GM21825 (cell line): ENCODE measurements around the gene SLC7A6OS.

Experiments
- ATAC-seq: cut with Tn5 transposase; IDR thresholded peaks from one replicate; pipeline ENCODE4 v1.9.1; 2021; ENCODE audit warnings: mild to moderate bottlenecking, moderate library complexity; ENCODE audit not compliant: unreplicated experiment

SLC7A6OS gene

DNA sequence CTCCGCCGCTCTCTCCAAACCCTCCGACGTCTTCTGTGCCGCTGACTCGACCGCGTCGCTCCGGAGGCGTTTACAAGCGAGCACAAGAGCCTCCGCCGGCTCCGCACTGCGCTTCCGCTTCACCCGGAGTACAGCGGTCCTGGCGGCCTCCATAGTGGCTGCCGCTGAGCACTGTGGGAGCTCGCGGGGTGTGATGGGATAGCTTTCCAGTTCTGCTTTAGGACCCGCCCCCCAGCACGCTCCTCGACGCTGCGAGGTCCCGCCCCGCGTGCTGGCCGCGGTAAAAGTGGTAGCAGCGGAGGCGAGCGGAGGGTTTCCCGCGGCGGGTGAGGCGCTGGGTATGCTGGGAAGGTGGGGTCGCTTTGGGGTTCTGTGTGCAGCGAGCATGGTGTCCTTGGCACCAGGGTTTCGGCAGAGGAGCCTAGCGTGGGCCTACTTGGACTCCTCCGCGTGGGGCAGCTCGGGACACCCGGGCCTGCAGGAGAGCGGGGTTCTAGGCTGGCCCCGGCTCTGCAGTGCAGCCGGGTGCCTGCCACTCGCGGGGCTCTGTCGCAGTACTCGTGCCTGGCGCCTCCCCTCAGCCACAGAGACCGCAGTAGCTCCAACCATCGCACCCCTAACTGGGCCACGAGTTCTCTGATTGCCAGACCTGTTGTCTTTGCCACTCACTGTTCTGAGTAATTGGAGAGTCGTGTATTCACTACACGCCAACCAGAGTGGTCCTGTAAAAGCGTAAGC is at the start of gene SLC7A6OS, which contains the start of gene PRMT7:
Gene SLC7A6OS (minus strand): TSS at position 173 of the 738 bp plus-strand sequence. CDS start 20 bp downstream, at position 153.
Gene PRMT7 (plus strand): TSS at position 246 of the 738 bp plus-strand sequence. CDS start 4,961 bp downstream, outside the sequence.
- ATAC-seq = peak; percentile 98

DNA sequence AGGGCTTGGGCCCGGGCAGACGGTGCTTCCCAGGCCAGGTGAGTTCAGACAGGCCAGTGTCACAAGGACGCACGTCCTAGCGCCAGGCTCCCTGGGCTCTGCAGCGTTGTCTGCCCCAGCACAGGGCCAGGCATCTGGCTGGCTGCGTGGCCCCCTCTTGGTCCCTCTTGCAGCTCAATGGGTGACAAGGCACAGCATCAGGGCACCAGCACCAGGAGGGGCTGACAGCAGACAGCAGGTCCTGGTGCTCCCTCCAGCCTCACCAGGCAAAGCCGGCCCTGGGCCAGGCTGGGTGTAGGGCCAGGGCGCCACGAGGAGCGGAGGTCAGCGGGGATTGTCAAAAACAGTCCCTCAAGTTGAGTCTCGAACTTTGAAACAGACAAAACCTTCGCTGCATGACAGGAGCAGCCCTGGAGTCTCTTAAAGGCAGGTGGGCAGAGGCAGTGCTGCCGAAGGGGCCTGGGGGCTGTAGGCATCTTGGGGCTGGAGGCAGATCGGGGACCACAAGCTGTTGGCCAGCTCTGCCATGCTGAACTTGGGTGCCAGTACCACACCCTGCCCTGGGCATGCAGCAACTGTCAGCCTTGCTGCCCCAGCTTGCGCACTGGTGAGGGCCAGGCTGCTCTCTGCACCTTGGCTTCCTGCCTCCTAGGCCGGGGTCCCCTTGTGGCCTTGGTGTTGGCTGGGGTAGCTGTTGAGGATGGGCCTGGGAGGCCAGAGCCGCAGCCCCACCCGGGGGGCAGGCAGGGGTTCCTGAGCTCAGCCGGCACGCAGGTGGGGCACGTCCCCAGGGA is 48.8 kb upstream of the SLC7A6OS start:
- ATAC-seq = no peak

DNA sequence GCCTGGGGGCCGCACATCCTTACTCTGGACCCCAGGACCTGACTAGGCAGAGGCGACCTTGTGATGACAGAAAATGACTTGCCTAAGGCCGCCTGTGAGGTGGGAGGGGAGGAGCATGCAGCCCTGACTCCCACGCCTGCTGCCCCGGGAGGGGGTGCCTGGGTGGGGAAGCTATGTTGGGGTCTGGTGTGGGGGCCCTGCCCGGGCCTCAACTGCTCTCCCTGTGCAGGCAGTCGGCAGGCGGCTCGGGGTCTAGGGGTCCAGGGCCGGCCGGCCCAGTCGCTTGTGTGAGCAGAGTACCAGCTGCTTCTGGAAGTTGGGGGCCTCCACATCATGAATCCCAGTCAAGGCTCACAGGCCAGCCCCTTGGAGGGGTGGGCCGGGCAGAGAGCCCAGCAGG is 48.2 kb upstream of the SLC7A6OS start:
- ATAC-seq = no peak

DNA sequence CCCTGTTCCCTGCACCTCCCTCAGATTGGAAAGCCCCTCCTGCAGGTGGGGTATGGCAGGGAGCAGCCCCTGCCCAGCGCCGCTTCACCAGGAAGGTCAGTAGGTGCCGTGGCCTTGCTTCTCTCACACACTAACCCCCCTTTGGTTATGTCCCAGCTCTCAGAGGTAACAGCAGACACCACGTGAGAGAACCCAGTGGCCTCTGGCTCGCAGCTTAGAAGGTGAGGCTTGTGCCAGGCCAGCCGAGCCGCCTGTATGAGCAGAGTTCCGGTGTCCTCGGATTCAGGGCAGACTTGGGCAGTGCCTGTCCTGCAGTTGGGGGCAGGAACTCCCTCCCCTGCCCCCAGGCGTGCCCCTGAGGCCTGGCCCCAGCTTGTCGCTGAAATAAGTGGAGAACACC is 47.2 kb upstream of the SLC7A6OS start:
- ATAC-seq = no peak

DNA sequence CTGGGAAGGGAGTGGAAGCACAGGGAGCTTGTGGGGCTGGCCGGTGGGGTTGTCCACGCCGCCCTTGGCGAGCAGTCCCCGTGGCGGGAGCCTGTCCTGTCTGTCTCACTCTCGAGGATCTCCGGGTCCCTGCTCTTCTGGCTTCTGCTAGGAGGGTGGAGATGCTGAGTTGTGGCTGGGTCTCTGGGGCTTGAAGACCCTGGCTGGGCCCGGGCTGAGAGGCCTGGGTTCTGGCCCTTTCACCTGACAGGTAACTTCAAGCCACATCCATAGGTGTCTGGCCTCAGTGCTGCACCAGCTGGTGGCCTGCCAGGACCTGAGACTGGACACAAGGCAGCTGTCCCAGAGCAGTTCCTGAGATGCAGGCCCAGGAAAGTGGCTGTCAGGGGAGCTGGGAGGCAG is 46.8 kb upstream of the SLC7A6OS start:
- ATAC-seq = no peak

DNA sequence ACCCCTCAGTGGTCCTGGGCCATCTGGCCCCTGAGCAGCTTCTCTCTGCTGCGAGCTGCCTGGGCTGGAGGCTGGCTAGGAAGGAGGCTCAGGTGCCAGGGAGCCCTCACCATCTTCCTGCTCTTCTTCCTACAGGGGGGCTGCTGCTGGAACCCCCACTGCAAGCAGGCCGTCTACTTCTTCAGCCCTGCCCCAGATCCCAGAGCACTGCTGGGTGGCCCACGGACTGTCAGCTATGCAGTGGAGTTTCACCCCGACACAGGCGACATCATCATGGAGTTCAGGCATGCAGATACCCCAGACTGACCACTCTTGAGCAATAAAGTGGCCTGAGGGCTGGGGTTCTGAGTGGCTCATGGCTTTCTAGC is 46.2 kb upstream of the SLC7A6OS start:
- no peak for ATAC-seq

DNA sequence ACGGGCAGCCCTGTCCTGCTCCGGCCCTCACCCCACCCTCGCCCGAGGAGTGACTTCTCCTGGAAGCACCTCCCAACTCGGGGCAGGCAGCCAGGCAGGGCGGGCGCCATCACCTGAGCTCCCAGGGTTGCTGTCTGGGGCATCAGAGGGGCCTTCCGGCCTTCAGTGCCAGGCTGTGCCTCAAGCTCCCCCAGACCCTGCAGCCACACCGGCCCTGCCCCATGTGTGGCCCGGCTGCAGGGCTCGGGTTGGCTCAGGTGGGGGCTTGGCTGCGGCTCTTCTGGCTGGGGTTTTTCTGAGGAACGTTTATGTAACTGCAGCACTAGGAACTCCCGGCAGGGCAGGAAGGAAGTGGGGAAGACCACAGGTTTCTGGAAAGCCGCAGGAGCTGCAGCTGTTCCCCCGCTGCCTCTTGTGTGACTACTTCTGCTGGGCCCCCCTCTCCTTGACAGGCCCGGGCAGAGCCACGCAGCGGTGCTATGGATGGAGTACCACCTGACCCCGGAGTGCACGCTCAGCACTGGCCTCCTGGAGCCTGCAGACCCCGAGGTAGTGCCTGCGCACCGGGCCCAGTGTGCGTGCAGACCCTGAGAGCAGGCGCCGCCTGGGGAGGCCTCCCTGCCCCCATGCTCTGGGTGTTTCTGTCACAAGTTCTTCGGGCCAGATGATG is 45.6 kb upstream of the SLC7A6OS start:
- peak; percentile 86 for ATAC-seq

DNA sequence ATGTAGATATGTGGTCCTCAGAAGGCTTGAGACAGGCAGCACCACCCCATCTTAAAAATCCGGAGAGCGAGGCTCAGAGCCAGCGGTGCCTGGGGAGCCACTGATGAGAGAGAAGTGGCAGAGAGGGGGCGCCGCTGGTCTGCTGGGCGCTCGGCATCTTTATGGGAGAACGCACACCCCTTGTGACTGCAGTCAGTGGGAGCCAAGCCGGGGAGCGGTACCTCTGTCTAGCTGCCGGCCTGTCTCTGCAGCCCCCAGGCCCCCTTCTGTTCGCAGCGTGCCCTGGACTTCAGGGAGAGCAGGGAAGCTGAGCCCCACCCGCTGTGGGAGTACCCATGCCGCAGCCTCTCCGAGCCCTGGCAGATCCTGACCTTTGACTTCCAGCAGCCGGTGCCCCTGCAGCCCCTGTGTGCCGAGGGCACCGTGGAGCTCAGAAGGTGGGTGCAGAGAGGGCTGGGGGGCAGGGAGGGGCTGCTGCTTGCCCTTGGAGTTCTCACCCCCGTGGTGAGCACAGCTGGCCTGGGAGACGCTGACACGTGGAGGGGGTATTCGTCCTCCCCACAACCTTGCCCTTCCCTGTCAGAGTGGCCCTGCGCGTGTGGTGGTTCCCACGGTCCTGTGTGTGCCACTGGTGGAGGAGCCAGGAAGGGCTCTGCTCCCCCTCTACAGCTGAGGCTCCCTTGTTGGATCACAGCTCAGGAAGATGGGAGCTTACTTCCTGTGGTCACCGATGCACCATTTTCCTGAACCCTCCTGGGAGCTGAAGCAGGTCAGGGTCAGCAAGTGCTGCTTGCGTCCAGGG is 44.9 kb upstream of the SLC7A6OS start:
- no peak for ATAC-seq

DNA sequence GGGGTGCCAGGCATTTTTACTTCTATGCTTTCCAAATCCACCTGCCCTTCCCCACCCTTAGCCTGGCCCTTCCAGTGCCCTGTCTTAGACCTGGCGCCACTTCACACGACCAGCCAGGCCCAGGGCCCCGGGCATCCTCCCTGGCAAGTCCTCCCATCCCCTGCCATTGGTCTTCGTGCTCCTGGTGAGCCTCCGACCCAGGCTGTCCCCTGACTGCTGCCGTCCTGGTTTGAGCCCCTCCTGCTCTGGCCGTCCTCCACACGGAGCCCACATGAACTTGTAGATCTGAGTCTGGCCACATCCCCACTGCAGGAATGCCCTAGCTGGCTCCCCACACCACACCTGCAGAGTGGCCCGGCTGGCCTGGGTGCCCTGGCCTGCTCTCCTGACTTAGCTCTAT is 44.1 kb upstream of the SLC7A6OS start:
- no peak for ATAC-seq

DNA sequence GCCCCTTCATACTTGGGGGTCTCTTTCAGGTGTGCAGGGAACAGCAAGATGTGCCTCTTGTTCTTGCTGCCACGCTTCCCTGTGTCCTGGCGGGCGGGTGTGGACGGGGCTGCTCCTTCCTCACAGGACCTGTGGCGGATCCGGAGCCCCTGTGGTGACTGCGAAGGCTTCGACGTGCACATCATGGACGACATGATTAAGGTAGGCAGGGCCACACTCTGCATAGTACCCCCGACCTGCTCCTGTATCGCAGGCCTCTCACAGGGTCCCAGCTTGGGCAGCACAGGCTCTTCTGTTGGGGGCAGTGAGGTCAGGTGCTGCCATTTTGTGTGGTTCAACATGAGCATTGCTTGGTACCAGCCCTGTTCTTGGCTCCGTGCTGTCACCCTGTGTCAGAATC is 42.6 kb upstream of the SLC7A6OS start:
- no peak for ATAC-seq

DNA sequence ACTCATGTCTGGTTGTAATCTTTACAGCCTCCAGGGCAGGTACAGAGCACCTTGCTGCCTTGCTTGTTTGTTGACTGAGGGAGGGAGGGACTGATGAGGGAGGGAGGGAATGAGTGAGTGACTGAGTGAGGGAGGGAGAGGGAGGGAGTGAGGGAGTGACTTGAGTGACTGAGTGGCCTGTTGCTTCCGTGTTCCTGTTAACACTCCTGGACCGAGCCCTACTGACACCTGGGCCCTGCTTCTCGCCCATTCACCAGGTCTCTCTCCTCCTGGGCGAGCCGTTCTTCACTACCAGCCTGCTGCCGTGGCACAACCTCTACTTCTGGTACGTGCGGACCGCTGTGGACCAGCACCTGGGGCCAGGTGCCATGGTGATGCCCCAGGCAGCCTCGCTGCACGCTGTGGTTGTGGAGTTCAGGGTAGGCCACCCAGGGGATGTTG is 41.3 kb upstream of the SLC7A6OS start:
- no peak for ATAC-seq

DNA sequence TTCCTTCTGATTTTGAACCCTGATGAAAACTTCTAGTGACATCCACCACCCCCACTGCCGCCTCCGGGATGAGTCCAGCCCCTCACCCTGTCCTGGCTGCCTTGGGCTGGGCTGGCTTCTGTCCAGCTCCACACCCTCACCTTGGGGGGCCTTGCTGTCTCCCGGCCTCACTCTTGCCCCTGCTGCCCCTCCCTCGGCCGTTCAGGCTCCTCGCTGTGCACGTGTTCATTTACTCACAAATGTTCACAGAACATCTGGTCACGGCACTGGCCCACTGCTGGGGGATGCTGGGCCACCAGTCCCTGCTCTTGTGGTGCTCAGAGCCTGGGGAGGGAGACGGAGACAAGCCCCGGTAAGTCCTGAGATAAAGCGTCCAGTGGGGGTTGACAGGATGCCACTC is 40.7 kb upstream of the SLC7A6OS start:
- ATAC-seq = no peak

DNA sequence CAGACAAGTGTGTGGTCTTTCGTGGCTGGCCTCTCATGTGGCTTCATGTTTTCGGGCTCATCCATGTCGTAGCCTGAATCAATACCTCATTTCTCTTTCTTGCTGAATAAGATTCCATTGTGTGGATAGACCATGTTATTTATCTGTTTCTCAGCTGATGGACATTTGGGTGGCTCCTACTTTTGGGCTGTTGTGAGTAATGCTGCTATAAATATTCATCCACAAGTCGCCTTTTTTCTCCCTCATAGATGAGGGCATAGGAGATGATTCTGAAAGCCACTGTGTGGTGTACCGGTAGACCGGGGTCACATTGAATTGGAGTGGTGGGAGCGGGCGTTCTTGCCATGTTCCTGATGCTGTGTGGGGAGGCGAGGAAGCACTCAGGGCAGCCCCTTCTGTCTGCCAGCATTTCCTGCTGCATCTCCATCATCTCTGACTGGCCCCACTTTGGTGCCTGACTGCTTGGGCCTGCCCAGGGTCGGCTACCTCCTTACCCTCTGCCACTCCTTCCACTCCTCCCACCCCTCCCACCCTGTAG is 40.1 kb upstream of the SLC7A6OS start:
- ATAC-seq = no peak

DNA sequence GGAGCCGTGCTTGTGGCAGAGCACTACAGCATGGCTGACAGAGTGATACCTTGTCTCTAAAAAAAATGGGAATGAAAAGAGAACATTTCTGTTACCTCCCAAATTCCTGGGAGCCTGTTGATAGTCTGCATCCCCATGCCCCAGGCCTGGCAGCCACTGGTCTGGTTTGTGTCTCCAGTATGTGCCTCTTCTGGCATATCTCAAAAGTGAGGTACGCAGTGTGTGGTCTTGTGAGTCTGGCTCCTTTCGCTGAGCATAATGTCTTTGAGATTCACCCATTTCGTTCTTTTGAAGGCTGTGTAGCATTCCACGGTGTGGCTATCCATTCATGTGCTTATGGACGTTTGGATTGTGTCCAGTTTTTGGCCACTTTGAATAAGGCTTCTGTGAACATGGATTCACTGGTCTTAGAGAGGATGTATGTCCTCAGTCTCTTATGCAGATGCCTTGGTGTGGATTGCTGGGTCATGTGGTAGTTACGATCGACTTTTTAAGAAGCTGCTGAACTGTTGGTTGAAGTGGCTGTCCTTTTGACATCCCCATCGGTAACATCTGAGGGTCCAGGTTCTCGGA is 39.2 kb upstream of the SLC7A6OS start:
- no peak for ATAC-seq

DNA sequence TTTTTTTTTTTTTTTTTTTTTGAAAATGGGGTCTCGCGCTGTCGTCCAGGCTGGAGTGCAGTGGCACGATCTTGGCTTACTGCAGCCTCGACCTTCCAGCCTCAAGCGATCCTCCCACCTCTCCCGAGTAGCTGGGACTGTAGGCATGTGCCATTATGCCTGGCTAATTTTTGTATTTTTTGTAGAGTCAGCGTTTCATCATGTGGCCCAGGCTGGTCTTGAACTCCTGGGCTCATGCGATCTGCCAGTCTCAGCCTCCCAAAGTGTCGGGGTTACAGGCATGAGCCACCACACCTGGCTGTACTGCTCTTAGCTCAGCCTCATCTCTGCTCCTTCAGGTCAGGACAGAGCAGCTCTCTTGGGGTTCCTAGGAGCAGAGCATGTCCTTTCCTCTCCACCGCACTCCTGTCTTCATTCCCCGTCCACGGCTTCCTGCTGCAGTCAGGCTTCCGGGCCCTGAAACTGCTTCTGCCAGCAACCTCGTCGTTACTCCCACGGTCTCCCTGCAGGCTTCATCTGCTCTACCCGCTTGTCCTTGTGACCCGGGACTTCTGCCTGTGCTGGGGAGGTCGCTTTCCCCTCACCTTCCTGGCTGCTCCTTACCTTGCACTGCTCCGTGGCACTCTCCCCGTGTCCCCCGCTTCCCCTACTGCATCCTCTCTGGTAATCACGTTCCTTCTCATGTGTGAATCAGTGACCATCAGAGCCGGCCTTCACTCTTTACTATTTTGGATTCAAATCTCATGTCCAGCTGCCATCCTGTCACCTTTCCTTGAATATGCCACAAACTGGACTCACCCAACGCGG is 38.1 kb upstream of the SLC7A6OS start:
- no peak for ATAC-seq

DNA sequence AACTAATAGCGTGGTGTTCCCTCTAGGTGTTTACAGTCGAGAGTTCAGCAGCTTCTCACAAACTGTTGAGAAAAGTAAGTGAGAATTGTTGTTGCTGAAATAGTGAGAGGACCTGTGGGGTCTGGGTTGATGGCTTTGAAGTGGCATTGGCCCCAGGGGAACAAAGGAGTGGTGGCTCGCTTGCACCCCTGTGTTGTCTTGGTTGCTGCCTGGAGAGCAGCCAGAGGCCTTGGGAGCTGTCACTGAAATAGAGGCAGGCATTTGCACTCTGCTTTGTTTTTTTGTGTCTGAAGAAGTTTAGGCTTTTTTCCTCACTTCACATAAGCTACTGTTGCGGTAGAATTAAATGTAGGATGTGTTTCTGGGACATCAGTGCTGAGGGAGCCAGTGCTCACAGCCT is 36.9 kb upstream of the SLC7A6OS start:
- ATAC-seq = no peak

DNA sequence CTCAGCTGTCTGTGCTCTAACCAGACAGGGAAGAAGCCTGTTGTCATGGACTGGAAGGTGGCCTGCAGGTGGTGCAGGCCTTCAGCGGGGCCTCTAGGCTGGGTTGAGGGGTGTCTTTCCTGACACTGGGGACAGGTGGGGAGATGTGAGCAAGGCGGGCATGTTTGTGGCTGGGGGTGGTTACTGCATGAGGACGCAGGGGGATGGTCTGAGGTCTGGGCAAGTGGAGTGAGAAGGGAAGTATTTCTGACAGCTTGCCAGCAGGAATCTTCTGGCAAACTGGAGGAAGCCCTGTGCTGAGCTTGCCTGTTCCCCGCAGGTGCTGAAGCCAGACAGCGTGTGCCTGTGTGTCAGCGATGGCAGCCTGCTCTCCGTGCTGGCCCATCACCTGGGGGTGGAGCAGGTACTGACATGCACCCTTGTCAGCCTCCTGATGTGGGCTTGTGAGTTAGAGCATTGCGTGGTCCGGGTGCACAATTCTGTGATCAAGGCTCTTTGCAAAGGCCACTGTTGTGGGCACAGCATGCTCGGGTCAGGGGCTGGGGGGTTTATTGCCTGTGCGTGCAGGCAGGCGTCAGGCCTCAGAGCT is 36.2 kb upstream of the SLC7A6OS start:
- ATAC-seq = no peak

DNA sequence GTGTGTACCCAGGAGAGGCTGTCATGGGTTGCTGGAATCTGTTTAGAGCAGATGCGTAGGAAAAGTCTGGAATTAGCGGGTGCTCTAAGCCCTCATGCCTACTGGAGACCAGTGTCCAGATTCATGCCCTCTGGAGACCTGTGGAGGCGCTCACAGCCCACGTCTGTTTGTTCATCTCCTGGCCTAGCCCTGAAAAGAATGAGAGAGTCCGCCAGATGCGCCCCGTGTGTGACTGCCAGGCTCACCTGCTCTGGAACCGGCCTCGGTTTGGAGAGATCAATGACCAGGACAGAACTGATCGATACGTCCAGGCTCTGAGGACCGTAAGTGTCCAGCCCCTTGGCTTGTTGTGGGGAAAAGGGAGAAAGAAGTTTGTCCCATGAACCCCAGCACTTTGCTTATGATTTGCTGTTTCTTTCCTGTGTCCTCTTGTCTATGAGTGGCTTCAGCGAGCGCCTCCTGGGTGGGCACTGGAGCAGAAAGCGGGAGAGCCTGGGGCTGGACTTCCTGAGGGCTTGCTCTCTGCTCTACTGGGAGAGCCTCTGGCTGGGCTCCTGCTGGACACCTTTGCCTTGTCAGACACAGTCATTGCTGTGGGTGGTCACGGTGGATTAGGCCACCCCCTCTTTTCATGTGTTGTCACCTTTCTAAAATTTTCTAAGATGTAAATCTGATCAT is 35.4 kb upstream of the SLC7A6OS start:
- ATAC-seq = no peak
